ENCODE measurements around the gene CCDC142. TPM values are rescaled to one million over a fixed set of nuclear protein-coding genes. Genes with fewer than 3 reads are reported as not detected.

The CCDC142 gene
- 5.5 and 9.3 TPM in 2 replicates for total RNA-seq

GRCh38 chr2:74482801-74483674 is at the start of gene CCDC142, which contains the start of gene TTC31:
Gene CCDC142, minus strand, starts transcription at chr2:74482998. Its CDS starts 161 bp downstream, at chr2:74482837.
Gene TTC31, plus strand, starts transcription at chr2:74483081. Its CDS starts 15 bp downstream, at chr2:74483096.

GRCh38 chr2:74529357-74530238 is 46.8 kb upstream of the CCDC142 start, which contains the start of the genes AUP1 and HTRA2:
Gene AUP1, minus strand, starts transcription at chr2:74529706. Its CDS starts 77 bp downstream, at chr2:74529629.
Gene HTRA2, plus strand, starts transcription at chr2:74529933. Its CDS starts 74 bp downstream, at chr2:74530007.

GRCh38 chr2:74525717-74526648 is 43.2 kb upstream of the CCDC142 start, which contains the start of gene DQX1:
Gene DQX1, minus strand, starts transcription at chr2:74526231. Its CDS starts 502 bp downstream, at chr2:74525729.

GRCh38 chr2:74514368-74515270 is 31.8 kb upstream of the CCDC142 start, which contains the start of gene TLX2:
Gene TLX2, plus strand, starts transcription at chr2:74514450. Its CDS starts 357 bp downstream, at chr2:74514807.

GRCh38 chr2:74507145-74507925 is 24.5 kb upstream of the CCDC142 start, which contains the start of gene PCGF1:
Gene PCGF1, minus strand, starts transcription at chr2:74507695. Its CDS starts 27 bp downstream, at chr2:74507668.

GRCh38 chr2:74499267-74499939 is 16.6 kb upstream of the CCDC142 start, which contains the start of gene LBX2:
Gene LBX2, minus strand, starts transcription at chr2:74499603. Its CDS starts 66 bp downstream, at chr2:74499537.

GRCh38 chr2:74472086-74472944 is 10.5 kb downstream of the CCDC142 start, which contains the start of gene MRPL53:
Gene MRPL53, minus strand, starts transcription at chr2:74472680. Its CDS starts 20 bp downstream, at chr2:74472660.

GRCh38 chr2:74458132-74458937 is 24.5 kb downstream of the CCDC142 start, which contains the start of gene WBP1:
Gene WBP1, plus strand, starts transcription at chr2:74458438. Its CDS starts 165 bp downstream, at chr2:74458603.

GRCh38 chr2:74454654-74455511 is 27.9 kb downstream of the CCDC142 start, which contains the start of gene INO80B:
Gene INO80B, plus strand, starts transcription at chr2:74455087. Its CDS starts 30 bp downstream, at chr2:74455117.

GRCh38 chr2:74441690-74442482 is 40.9 kb downstream of the CCDC142 start, which contains the start of gene RTKN:
Gene RTKN, minus strand, starts transcription at chr2:74441937. Its CDS starts 121 bp downstream, at chr2:74441816.

All from airway epithelial cell (primary cell).